ENCODE data around the gene ZC3H15.
A peak's percentile ranks its signal among the peaks of the same experiment; 100 is the strongest.

Gene ZC3H15

DNA sequence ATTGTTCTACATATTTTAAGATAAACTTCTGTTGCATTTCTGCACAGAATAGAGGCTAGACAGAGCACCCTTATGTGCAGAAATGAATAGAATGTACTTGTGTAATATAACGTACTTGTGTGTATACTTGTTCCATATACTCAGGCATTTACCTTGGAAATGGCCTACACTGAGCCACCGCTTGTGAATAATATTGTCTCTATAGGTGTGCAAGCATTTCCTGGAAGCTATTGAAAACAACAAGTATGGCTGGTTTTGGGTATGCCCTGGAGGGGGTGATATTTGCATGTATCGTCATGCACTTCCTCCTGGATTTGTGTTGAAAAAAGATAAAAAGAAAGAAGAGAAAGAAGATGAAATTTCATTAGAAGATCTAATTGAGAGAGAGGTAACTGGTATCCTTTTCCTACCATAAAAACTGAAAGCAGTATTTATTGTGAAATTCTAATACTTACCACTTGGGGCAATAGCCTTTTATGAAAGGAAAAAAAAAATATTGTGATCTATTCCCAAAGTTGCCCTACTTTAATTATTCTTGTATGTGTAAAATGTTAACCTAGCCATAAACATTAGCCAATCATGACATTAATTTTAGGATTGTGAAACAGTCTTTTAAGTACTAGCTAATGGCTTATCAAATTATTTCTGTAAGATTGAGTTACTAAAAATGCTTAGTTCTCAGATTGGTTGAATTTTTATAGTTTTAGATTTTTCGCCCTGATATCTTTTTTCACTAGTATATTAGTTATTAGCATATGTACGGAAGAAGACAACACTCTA lies 18.0 kb downstream of the ZC3H15 start:
- H3K9me3 ChIP-seq (ENCODE audit: control insufficient read depth, insufficient read depth, low read length), result no peaks in the 10 kb centered on the region
- peaks cover 15% of the 10 kb centered on the region; the same call in 1 of the 2 replicates for H3F3A ChIP-seq (ENCODE audit: control insufficient read depth, insufficient read depth)
- no peaks in the 10 kb centered on the region for H3K4me1 ChIP-seq (ENCODE audit: control insufficient read depth, low read length)
- H3K27ac ChIP-seq (ENCODE audit: low read depth, low read length), result no peak overlapping the region
- peaks cover 96% of the 10 kb centered on the region for H3K36me3 ChIP-seq (ENCODE audit: control insufficient read depth, low read length)
- TF ChIP-seq, protein P1, sequence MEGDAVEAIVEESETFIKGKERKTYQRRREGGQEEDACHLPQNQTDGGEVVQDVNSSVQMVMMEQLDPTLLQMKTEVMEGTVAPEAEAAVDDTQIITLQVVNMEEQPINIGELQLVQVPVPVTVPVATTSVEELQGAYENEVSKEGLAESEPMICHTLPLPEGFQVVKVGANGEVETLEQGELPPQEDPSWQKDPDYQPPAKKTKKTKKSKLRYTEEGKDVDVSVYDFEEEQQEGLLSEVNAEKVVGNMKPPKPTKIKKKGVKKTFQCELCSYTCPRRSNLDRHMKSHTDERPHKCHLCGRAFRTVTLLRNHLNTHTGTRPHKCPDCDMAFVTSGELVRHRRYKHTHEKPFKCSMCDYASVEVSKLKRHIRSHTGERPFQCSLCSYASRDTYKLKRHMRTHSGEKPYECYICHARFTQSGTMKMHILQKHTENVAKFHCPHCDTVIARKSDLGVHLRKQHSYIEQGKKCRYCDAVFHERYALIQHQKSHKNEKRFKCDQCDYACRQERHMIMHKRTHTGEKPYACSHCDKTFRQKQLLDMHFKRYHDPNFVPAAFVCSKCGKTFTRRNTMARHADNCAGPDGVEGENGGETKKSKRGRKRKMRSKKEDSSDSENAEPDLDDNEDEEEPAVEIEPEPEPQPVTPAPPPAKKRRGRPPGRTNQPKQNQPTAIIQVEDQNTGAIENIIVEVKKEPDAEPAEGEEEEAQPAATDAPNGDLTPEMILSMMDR (IDR thresholded peaks at IDR 0.05; ENCODE audit: low read depth, low read length, poor library complexity, severe bottlenecking), result peak; percentile 59
- no peak for TF ChIP-seq EZH2phosphoT487 (IDR thresholded peaks at IDR 0.05; ENCODE audit: borderline replicate concordance, low read length)
- peaks cover 11% of the 10 kb centered on the region; the same call in 1 of the 2 replicates for H4K20me1 ChIP-seq (ENCODE audit: control insufficient read depth, insufficient read depth, low read depth, low read length)
- H3K79me2 ChIP-seq (ENCODE audit: control insufficient read depth, low read length), result peaks cover 29% of the 10 kb centered on the region
- no peak overlapping the region for H3K4me3 ChIP-seq (ENCODE audit: low read length)
- H3K9me2 ChIP-seq (replicated peaks; ENCODE audit: control insufficient read depth, low read length), result no peaks in the 10 kb centered on the region
- H3K4me2 ChIP-seq (ENCODE audit: low read length), result no peak overlapping the region
- H3K27me3 ChIP-seq (ENCODE audit: control insufficient read depth, low read length), result no peaks in the 10 kb centered on the region

DNA sequence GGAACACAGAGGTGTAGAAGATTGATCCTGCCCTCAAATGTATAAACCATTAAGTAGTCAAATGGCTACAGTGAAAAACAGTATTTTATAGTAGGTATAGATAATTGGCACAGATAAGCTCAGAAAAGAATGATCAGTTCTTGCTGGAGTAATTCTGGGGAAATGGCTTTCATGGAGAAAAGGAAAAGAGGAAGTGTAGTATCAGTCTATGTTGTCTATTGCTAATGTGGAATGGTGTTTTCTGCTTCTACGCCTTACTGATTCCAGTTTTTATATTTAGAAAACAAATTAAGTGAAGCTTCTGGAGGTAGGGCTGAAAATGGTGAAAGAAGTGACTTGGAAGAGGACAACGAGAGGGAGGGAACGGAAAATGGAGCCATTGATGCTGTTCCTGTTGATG lies 22.2 kb downstream of the ZC3H15 start:
- Histone ChIP-seq H3K79me2 (ENCODE audit: control insufficient read depth, low read length) (peaks cover 16% of the 10 kb centered on the region), H4K20me1 (ENCODE audit: control insufficient read depth, insufficient read depth, low read depth, low read length) (peaks cover 5% of the 10 kb centered on the region; the same call in 1 of the 2 replicates), H3K36me3 (ENCODE audit: control insufficient read depth, low read length) (peaks cover 93% of the 10 kb centered on the region)

DNA sequence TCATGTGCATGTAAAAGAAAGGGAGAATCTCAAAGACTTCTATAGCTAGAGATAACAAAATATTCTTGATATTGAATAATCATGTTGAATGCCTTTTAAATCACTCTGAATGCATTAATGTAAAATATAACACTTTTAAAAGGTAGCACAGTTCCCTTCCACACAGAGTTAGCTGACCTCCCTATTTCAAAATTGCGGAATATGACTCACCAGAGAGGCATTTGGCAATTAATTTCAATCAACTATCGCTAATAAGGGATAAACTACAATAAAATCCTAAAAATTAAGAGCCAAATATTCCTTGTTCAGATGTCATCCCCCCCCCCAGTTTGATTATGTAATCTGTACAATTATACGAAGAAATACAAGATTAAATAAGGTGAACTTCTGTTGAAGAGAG lies 29.3 kb downstream of the ZC3H15 start:
- Histone ChIP-seq H3K4me3 (ENCODE audit: low read length) (no peak overlapping the region), H3K27me3 (ENCODE audit: control insufficient read depth, low read length) (no peaks in the 10 kb centered on the region), H3F3A (ENCODE audit: control insufficient read depth, insufficient read depth) (peaks cover 6% of the 10 kb centered on the region), H3K9me2 (replicated peaks; ENCODE audit: control insufficient read depth, low read length) (no peaks in the 10 kb centered on the region), H3K36me3 (ENCODE audit: control insufficient read depth, low read length) (peaks cover 62% of the 10 kb centered on the region), H3K4me2 (ENCODE audit: low read length) (no peak overlapping the region), H3K79me2 (ENCODE audit: control insufficient read depth, low read length) (no peaks in the 10 kb centered on the region), H3K27ac (ENCODE audit: low read depth, low read length) (no peak overlapping the region), H4K20me1 (ENCODE audit: control insufficient read depth, insufficient read depth, low read depth, low read length) (no peaks in the 10 kb centered on the region), H3K9me3 (ENCODE audit: control insufficient read depth, insufficient read depth, low read length) (no peaks in the 10 kb centered on the region), H3K4me1 (ENCODE audit: control insufficient read depth, low read length) (no peaks in the 10 kb centered on the region)
- TF ChIP-seq EZH2phosphoT487 (IDR thresholded peaks at IDR 0.05; ENCODE audit: borderline replicate concordance, low read length), result no peak
- TF ChIP-seq, protein P1 (IDR thresholded peaks at IDR 0.05; ENCODE audit: low read depth, low read length, poor library complexity, severe bottlenecking), result no peak

More for the DNA sequence above, 22.2 kb downstream of the ZC3H15 start:
- Histone ChIP-seq H3K4me1 (ENCODE audit: control insufficient read depth, low read length) (no peaks in the 10 kb centered on the region), H3K9me3 (ENCODE audit: control insufficient read depth, insufficient read depth, low read length) (no peaks in the 10 kb centered on the region), H3K4me3 (ENCODE audit: low read length) (no peak overlapping the region), H3K27me3 (ENCODE audit: control insufficient read depth, low read length) (no peaks in the 10 kb centered on the region), H3K27ac (ENCODE audit: low read depth, low read length) (no peak overlapping the region), H3K9me2 (replicated peaks; ENCODE audit: control insufficient read depth, low read length) (no peaks in the 10 kb centered on the region), H3F3A (ENCODE audit: control insufficient read depth, insufficient read depth) (peaks cover 6% of the 10 kb centered on the region; the same call in 1 of the 2 replicates), H3K4me2 (ENCODE audit: low read length) (no peak overlapping the region)
- TF ChIP-seq, protein P1 (IDR thresholded peaks at IDR 0.05; ENCODE audit: low read depth, low read length, poor library complexity, severe bottlenecking), result no peak
- TF ChIP-seq EZH2phosphoT487 (IDR thresholded peaks at IDR 0.05; ENCODE audit: borderline replicate concordance, low read length), result no peak
